SHP77 treated with DMSO at 0.1 percent for 48 hours (cell line): Measurements from ENCODE around the gene PREB.

Experiments
- DNase-seq: peaks from one replicate; lab custom pipeline; 2025; lab: John Stamatoyannopoulos, UW

Gene PREB

DNA sequence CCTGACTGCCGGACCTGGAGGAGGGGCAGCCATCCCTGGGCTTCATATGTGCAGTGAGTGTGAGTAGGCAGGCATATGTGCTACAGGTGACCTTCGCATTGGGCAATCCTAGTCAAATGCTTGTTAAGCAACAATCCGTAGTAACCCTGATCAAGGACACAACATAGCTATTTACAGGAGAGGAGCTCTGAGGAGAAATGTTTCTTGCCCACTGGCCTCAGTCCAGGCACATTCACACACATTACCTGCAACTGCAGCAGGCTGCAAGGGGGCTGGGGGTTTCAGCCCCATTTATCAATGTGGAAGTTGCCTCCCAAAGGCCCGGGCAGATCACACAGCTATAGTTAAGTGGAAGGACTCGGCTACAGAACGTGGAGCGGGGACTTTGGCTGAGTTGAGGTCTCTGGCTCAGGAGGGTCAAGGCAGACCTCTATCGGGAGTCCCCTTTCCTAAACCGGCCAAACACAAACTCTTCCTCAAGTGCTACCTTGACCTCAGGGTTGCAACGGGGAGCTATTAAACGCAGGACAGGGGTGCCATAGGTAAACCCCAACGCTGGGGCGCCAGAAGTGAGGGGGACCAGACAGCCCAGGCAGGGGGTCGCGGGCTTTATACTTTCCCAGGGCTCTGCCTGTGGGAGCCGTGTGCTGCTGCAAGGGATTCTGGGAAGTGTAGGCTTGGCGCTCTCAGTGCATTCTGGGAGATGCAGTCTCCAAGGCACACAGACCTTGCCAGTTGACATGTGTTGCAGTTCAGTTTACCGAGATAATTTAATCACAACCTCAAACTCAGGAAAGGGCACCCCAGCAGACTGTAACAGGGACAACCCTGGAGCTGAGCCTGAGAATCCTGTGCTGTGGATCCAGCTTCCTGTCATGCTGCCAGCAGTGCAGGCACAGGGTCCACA lies 38.4 kb downstream of the PREB start:
- DNase-seq = peak; percentile 4

DNA sequence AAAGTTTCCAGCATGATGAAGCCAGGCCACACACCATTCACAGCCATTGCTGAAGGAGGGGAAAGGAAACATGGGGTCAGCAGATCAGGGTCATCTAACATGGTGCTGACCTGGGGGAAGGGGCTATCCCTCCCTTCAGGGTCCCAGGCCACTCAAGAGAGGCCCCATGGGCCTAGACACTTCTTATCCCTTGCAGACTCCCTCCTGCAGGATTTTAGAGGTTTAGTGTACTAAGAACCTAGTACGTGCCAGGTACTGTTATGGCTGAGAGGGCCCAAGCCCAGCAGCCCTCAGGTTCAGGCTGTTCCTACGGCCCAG lies 39.0 kb downstream of the PREB start:
- DNase-seq = no peak

GRCh38 chr2:27094353-27094984 lies 40.0 kb downstream of the PREB start:
- no peak for DNase-seq

- no peak for DNase-seq
Measured at GRCh38 chr2:27093430-27094352, 40.7 kb downstream of the PREB start.

DNA sequence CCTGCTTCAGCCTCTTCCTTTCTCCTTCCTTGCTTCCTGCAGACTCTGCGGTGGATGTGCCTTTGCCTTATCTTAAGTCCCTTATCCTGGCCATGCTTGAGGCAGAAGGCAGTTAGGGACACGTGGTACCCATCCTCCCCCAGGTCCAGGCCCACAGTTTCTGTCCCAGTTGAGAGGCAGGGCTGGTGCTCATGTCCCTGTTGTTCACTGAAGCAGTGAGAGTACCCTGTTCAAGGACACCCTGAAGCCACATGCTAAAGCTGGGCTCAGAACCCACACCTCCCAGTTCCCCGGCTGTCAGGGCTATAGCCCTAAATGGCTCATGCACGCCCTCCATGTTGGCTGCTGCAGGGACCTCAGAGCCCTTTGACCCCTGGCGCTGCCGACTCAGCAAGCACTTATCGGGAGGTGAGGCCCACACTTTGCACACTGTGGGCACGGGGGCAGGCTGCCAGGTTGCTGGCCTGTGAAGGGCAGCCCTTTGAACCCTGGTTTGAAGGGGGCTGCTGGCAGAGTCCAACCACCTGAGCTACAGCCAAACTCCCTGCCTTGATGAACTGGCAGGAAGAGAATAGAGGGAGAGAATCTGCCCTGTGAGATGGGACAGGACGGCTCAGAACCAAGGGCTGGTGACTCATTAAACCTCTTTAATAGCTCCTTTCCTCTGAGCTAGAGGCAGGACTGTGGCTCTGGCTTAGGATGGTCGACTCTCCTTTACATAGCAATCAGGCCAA lies 41.6 kb downstream of the PREB start:
- no peak for DNase-seq

GRCh38 chr2:27091746-27092695 lies 42.4 kb downstream of the PREB start:
- DNase-seq = no peak

DNA sequence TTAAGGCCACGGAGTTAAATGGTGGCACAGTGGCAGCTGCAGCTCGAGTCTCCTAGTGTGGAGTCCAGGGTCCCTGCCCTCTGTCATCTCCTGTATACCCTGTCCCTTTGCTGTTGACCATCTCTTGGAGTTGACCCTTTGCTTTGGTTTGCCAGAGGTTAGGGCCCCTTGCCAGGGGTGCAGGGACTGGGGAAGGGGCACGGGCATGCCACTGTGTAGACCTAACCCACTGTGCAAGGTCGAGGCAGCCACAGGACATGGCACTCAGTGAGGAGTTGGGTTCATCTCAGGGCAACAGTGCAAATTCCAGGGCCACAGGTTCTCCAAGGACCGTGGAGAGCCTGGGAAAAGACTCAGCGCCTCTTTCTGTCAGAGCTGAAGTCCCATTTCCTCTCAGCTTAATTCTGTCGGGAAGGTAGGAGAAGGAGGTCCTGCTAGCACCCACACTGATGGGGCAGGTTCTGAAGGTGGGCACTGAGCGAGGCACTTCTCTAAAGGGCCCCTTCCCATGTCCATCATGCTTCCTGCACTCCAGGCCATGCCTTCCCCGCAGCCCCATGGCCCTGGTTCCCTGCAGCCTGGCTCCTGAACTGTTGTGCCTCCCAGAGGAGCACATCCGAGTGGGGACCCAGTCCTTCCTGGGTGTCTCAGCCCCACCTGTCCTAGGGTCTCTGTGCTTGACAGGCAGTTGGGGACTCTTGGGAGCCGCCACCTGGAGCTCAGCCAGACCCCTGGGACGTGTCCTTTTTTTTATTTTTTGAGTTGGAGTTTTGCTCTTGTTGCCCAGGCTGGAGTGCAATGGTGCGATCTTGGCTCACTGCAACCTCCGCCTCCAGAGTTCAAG lies 45.1 kb downstream of the PREB start:
- no peak for DNase-seq

- DNase-seq = no peak
Measured at GRCh38 chr2:27088634-27089033, 45.8 kb downstream of the PREB start.

- no peak for DNase-seq
Measured at GRCh38 chr2:27087823-27088410, 46.5 kb downstream of the PREB start.

DNA sequence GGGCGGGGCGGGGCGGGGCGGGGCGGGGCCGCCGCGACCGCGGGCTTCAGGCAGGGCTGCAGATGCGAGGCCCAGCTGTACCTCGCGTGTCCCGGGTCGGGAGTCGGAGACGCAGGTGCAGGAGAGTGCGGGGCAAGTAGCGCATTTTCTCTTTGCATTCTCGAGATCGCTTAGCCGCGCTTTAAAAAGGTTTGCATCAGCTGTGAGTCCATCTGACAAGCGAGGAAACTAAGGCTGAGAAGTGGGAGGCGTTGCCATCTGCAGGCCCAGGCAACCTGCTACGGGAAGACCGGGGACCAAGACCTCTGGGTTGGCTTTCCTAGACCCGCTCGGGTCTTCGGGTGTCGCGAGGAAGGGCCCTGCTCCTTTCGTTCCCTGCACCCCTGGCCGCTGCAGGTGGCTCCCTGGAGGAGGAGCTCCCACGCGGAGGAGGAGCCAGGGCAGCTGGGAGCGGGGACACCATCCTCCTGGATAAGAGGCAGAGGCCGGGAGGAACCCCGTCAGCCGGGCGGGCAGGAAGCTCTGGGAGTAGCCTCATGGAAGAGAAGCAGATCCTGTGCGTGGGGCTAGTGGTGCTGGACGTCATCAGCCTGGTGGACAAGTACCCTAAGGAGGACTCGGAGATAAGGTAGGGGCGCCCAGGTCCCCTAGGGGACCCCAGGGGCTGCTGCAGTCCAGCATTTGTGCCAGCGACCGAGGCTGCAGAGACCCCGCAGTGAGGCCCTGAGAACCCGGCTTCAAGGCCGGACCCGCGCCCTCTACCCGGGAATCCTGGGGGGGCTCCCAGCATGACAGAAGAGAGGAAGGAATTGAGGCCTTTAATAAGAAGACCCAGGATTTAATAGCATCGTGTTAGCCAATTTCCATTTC lies 47.5 kb downstream of the PREB start, which contains the start of gene KHK:
Gene KHK, plus strand, starts transcription at position 49 of the 870 bp plus-strand sequence. Its CDS starts 488 bp downstream, at position 537.
- no peak for DNase-seq

DNA sequence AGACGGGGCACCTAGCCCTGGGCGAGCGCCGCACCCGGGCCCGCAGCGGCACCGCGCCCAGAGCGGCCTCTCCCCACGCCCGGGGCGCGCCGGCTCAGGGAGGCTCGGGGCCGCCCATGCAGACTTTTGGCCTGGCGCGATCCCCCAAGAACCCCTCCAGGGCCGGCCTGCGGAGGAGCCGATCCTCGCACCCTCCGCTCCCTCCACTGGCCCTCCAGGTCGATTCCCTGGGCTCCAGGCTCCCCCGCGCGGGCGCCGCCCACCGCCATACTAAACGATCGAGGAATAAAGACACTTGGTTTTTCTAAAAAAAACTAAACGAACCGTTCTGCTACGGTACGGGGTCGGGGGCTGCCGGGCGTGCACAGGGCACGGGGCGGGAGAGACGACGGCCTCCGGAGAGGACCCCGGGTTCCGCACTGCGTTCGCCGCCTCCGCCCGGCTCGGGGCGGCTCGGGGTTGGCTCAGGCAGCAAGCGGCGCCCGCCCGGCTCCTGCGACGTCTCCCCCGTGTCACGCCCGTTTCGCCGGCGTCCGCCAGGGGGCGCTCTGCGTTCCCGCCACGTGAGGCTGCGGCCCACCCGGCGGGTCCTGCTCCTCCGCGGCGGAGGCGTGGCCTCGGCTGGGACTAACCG lies 48.2 kb downstream of the PREB start:
- DNase-seq = peak; percentile 58

DNA sequence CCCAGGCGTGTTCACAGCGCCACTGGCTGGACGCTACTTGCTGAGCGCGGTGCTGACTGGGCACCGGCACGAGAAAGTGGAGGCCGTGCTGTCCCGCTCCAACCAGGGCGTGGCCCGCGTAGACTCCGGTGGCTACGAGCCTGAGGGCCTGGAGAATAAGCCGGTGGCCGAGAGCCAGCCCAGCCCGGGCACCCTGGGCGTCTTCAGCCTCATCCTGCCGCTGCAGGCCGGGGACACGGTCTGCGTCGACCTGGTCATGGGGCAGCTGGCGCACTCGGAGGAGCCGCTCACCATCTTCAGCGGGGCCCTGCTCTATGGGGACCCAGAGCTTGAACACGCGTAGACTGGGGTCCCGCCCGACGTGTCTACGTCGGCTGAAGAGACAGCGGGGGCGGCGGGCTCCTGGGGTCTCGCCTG lies 48.8 kb downstream of the PREB start:
- peak; percentile 34 for DNase-seq

DNA sequence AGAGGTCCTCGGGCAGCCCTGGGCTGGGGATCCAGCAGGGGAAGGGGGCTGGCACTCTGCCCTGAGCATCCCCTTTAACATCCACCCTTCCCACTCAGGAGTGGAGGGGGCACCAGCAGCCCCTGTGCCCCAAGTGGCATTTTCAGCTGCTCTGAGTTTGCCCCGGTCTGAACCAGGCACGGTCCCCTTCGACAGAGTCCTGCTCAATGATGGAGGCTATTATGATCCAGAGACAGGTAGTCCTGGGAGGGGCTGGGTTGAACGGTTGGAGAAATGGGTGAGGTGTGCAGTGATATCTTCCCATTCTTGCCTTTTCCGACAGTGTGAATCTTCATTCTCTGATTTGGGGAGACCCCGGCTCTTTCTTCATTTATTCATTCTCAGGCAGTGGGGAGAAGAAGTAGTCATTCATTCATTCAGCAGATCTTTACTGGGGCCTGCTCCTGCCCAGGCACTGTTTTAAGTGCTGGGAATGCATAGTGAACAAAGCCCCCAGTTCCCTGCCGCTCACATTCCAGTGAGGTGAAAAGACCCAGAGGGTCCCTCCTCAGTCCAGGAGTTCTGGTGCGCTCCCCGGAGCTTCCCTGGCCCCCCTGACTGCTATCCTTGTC lies 49.3 kb downstream of the PREB start:
- DNase-seq = no peak

GRCh38 chr2:27084297-27085061 lies 50.0 kb downstream of the PREB start:
- DNase-seq = no peak

GRCh38 chr2:27083410-27084296 lies 50.8 kb downstream of the PREB start:
- DNase-seq = no peak
